Endothelial cell of umbilical vein (primary cell): Measurements from ENCODE around the gene SPTLC3. TPM values are rescaled to one million over a fixed set of nuclear protein-coding genes. Genes with fewer than 3 reads are reported as not detected.

Experiments used
- BruUV-seq: library from RNA; stranded (reverse); fragments of 400-500 nt; replicated peaks from 2 replicates; lab custom pipeline; 2021; lab: Mats Ljungman, UMichigan
- CTCF ChIA-PET: fragments of 300-600, 350-600 bp; sonication (Branson Sonifier 250); formaldehyde crosslinking; loops from one replicate; lab custom pipeline; 2021; ENCODE audit warnings: antibody characterized with exemption, inconsistent platforms; lab: Charles Lee
- POLR2A ChIA-PET: fragments of 300-600, 350-600 bp; sonication (Branson Sonifier 250); formaldehyde crosslinking; loops from one replicate; lab custom pipeline; 2021; ENCODE audit warnings: antibody characterized with exemption, inconsistent platforms; lab: Charles Lee
- DNase-seq: peaks from one replicate; pipeline ENCODE4 v3.0.0-alpha.2; 2011; ENCODE audit warnings: low read depth, low spot score
- FAIRE-seq: peaks from 2 replicates; lab custom pipeline; 2011; peaks lifted over from hg19 to GRCh38; lab: Jason Lieb, UNC
- H2AFZ ChIP-seq: 2 replicates; pipeline ENCODE4 v1.6.0; 2012; ENCODE audit warnings: low read depth, low read length, control low read depth, inconsistent platforms
- H3K27ac ChIP-seq: 2 replicates; pipeline ENCODE4 v1.5.1; 2011; ENCODE audit warnings: low read depth, mild to moderate bottlenecking, control low read depth, low read length, moderate library complexity; ENCODE audit not compliant: insufficient read depth
- H3K27me3 ChIP-seq, 2 experiments: 2 replicates each; pipeline versions ENCODE4 v1.6.0 to v1.6.1; 2011; ENCODE audit warnings: low read length in 2 of 2, mixed read lengths in 1 of 2; ENCODE audit not compliant: control insufficient read depth in 2 of 2, insufficient read depth in 2 of 2
- H3K36me3 ChIP-seq, 2 experiments: 2 replicates in 1 of 2; 3 replicates in 1 of 2; pipeline ENCODE4 v1.5.1; 2011; ENCODE audit warnings: low read length in 2 of 2, mild to moderate bottlenecking in 1 of 2, moderate library complexity in 1 of 2; ENCODE audit not compliant: control insufficient read depth in 2 of 2, insufficient read depth in 2 of 2; ENCODE audit errors: extremely low read depth in 1 of 2
- H3K4me1 ChIP-seq: 3 replicates; pipeline ENCODE4 v1.5.1; 2011; ENCODE audit warnings: mild to moderate bottlenecking, low read length; ENCODE audit not compliant: control insufficient read depth, insufficient read depth; ENCODE audit errors: extremely low read depth
- H3K4me2 ChIP-seq: 2 replicates; pipeline ENCODE4 v1.6.1; 2011; ENCODE audit warnings: low read length, control low read depth, mixed read lengths; ENCODE audit not compliant: insufficient read depth
- H3K4me3 ChIP-seq, 3 experiments: fragments of 200-600 bp in 1 of 3; sonication (generic), shearing (Covaris generic) in 1 of 3; replicated peaks in 1 of 3; 2 replicates each; pipeline ENCODE4 v1.5.1; 2011 to 2016; ENCODE audit warnings: control low read depth in 3 of 3, low read length in 3 of 3, mild to moderate bottlenecking in 2 of 3, inconsistent platforms in 1 of 3, low read depth in 1 of 3, moderate library complexity in 1 of 3; ENCODE audit not compliant: insufficient read depth in 1 of 3
- H3K79me2 ChIP-seq: 2 replicates; pipeline ENCODE4 v1.6.0; 2012; ENCODE audit warnings: low read length, inconsistent platforms; ENCODE audit not compliant: control insufficient read depth, insufficient read depth
- H3K9ac ChIP-seq: replicated peaks from 2 replicates; pipeline ENCODE3; 2011; ENCODE audit warnings: low read length, control low read depth; ENCODE audit not compliant: insufficient read depth; ENCODE audit errors: extremely low read depth
- H3K9me1 ChIP-seq: replicated peaks from 3 replicates; pipeline ENCODE4 v1.6.0; 2011; ENCODE audit warnings: mild to moderate bottlenecking, low read length; ENCODE audit not compliant: control insufficient read depth, insufficient read depth; ENCODE audit errors: extremely low read depth
- H3K9me3 ChIP-seq: replicated peaks from 2 replicates; pipeline ENCODE4 v1.5.1; 2012; ENCODE audit warnings: low read length, inconsistent platforms; ENCODE audit not compliant: control insufficient read depth, insufficient read depth
- H4K20me1 ChIP-seq: replicated peaks from 2 replicates; pipeline ENCODE3; 2011; ENCODE audit warnings: mild to moderate bottlenecking, low read length; ENCODE audit not compliant: control insufficient read depth, insufficient read depth; ENCODE audit errors: extremely low read depth
- EZH2 ChIP-seq: IDR thresholded peaks from 2 replicates; pipeline ENCODE4 v1.6.1; 2012; ENCODE audit warnings: borderline replicate concordance, low read depth, mild to moderate bottlenecking, moderate library complexity, low read length, inconsistent platforms; ENCODE audit not compliant: severe bottlenecking
- FOS ChIP-seq: IDR thresholded peaks from 2 replicates; pipeline ENCODE4 v1.6.1; 2011; ENCODE audit warnings: mild to moderate bottlenecking, low read length, moderate library complexity, borderline replicate concordance; ENCODE audit not compliant: insufficient read depth
- GATA2 ChIP-seq: IDR thresholded peaks from 2 replicates; pipeline ENCODE4 v1.7.0; 2011; ENCODE audit warnings: low read depth, mild to moderate bottlenecking, moderate library complexity, mixed read lengths, low read length; ENCODE audit not compliant: insufficient read length, insufficient read depth
- JUN ChIP-seq: IDR thresholded peaks from 2 replicates; pipeline ENCODE4 v1.6.1; 2011; ENCODE audit warnings: borderline replicate concordance, low read depth; ENCODE audit not compliant: insufficient read length, insufficient read depth
- MYC ChIP-seq: IDR thresholded peaks from one replicate; pipeline ENCODE4 v1.6.1; 2011; ENCODE audit warnings: mild to moderate bottlenecking, low read depth, low read length
- POLR2A ChIP-seq: IDR thresholded peaks from 2 replicates; pipeline ENCODE4 v1.6.1; 2012; ENCODE audit warnings: low read depth, mild to moderate bottlenecking, control low read depth, low read length
- POLR2AphosphoS5 ChIP-seq: IDR thresholded peaks from 2 replicates; pipeline ENCODE4 v1.6.1; 2012; ENCODE audit warnings: low read depth, mild to moderate bottlenecking, control low read depth, low read length, moderate library complexity; ENCODE audit not compliant: insufficient read depth
- dilution Hi-C: fragments of 300-500 bp; cut with MboI; formaldehyde crosslinking; loops from one replicate; pipeline ENCODE4 v1.15.0; 2019; ENCODE audit warnings: low sequenced_read_pairs; ENCODE audit not compliant: extremely low pct_ligation_motif_present
- intact Hi-C: fragments of 100-400 bp; cut with micrococcal nuclease; formaldehyde crosslinking; loops from one replicate; pipeline ENCODE4 v1.10.0; 2022
- polyA plus RNA-seq, 4 experiments: library from polyadenylated mRNA; depleted of rRNA in 3 of 4; stranded (reverse) in 3 of 4; unstranded in 1 of 4; fragments of >200 nt; gene quantifications; 2 replicates each; pipeline versions ENCODE4 v1.2.1 to v1.2.3, GENCODE V29; 2011 to 2012; ENCODE audit warnings: missing spikeins in 1 of 4
- total RNA-seq: library from RNA; stranded (reverse); gene quantifications from 2 replicates; pipeline ENCODE4 v1.2.3, GENCODE V29; 2021
- TF ChIP-seq, protein P1 (sequence below): IDR thresholded peaks from 2 replicates; pipeline ENCODE4 v1.6.1; 2011; ENCODE audit not compliant: insufficient read depth, insufficient read length
- TF ChIP-seq, protein P2 (sequence below), 2 donors: IDR thresholded peaks; 1 replicate in 1 of 2; 2 replicates in 1 of 2; pipeline ENCODE4 v1.5.1; 2011; ENCODE audit warnings: low read length in 2 of 2, mild to moderate bottlenecking in 2 of 2, moderate library complexity in 2 of 2, control low read depth in 1 of 2, inconsistent platforms in 1 of 2, low read depth in 1 of 2; ENCODE audit not compliant: insufficient read depth in 1 of 2; ENCODE audit errors: extremely low read depth in 1 of 2

Gene SPTLC3
- total and polyA plus RNA-seq, 2 donors (not counting 3 experiments of a cell fraction or from before 2014, with no cell fraction given), result 0.29 to 0.35 TPM

- CTCF ChIA-PET, result interaction anchor here (0.9 to 1.2 kb wide), 2 partner anchors 9 to 12 kb away, joined by 3 read pairs; no protein-coding TSS in a partner anchor
- Histone ChIP-seq H3K9me3 (no peaks in the 10 kb centered on the region), H3K27me3 (peaks cover 0 to 3% of the 10 kb centered on the region in 2 experiments), H3K4me1 (no peaks in the 10 kb centered on the region), H4K20me1 (no peaks in the 10 kb centered on the region), H3K9ac (no peak overlapping the region), H3K27ac (no peak overlapping the region), H3K9me1 (no peaks in the 10 kb centered on the region), H3K79me2 (no peaks in the 10 kb centered on the region), H3K36me3 (no peaks in the 10 kb centered on the region), H2AFZ (no peak overlapping the region), H3K4me3 (no peak overlapping the region), H3K4me2 (no peak overlapping the region)
- no TSS peak for BruUV-seq
- no peak for FAIRE-seq
- intact Hi-C loops (no loop called here), dilution Hi-C loops (no loop called here)
- no peak for TF ChIP-seq EZH2
- no peak for TF ChIP-seq JUN
- TF ChIP-seq GATA2, result no peak
- no peak for TF ChIP-seq POLR2AphosphoS5
- TF ChIP-seq, protein P1, sequence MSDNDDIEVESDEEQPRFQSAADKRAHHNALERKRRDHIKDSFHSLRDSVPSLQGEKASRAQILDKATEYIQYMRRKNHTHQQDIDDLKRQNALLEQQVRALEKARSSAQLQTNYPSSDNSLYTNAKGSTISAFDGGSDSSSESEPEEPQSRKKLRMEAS, result no peak
- no peak for DNase-seq
- POLR2A ChIA-PET, result no interaction called here
These were observed 81.2 kb downstream of the SPTLC3 start for GRCh38 chr20:13089950-13090469.

DNA sequence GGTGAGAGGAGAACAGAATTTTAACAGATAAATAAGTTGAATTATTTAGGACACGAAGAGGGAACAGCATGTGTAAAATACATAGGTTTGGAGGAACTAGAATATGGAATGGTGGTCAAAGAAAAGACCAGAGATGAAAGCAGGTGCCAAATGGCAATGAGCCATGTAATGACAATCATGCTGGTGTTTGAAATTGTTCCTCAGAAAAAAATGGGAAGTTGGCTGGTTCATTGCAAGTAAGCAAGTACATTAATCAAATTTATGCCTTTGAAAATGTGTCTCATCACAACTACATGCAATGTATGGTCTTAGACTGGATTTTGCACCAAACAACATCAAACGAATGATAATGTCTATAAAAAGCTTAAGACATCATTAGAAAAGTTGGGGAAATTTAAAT, 83.3 kb downstream of the SPTLC3 start:
- FAIRE-seq, result no peak
- no TSS peak for BruUV-seq
- intact Hi-C loops, result no loop called here
- no peak for TF ChIP-seq GATA2
- TF ChIP-seq MYC, result no peak
- TF ChIP-seq JUN, result no peak
- TF ChIP-seq POLR2A, result no peak
- TF ChIP-seq, protein P1, result no peak
- no peak for TF ChIP-seq POLR2AphosphoS5
- TF ChIP-seq FOS, result no peak
- TF ChIP-seq, protein P2, sequence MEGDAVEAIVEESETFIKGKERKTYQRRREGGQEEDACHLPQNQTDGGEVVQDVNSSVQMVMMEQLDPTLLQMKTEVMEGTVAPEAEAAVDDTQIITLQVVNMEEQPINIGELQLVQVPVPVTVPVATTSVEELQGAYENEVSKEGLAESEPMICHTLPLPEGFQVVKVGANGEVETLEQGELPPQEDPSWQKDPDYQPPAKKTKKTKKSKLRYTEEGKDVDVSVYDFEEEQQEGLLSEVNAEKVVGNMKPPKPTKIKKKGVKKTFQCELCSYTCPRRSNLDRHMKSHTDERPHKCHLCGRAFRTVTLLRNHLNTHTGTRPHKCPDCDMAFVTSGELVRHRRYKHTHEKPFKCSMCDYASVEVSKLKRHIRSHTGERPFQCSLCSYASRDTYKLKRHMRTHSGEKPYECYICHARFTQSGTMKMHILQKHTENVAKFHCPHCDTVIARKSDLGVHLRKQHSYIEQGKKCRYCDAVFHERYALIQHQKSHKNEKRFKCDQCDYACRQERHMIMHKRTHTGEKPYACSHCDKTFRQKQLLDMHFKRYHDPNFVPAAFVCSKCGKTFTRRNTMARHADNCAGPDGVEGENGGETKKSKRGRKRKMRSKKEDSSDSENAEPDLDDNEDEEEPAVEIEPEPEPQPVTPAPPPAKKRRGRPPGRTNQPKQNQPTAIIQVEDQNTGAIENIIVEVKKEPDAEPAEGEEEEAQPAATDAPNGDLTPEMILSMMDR (IDR thresholded peaks at IDR 0.05; ENCODE audit: extremely low read depth in 1 of 2, insufficient read depth in 1 of 2, low read depth in 1 of 2, low read length in 2 of 2), result no peak
- no peak for TF ChIP-seq EZH2
- H2AFZ ChIP-seq, result no peak overlapping the region
- dilution Hi-C loops, result no loop called here
- H3K27me3 ChIP-seq, result peaks cover 0 to 3% of the 10 kb centered on the region in 2 experiments
- H3K36me3 ChIP-seq, result no peaks in the 10 kb centered on the region
- no peaks in the 10 kb centered on the region for H3K9me1 ChIP-seq
- no peaks in the 10 kb centered on the region for H3K4me1 ChIP-seq
- H4K20me1 ChIP-seq, result no peaks in the 10 kb centered on the region
- no peaks in the 10 kb centered on the region for H3K9me3 ChIP-seq
- no peak overlapping the region for H3K4me3 ChIP-seq
- ChIA-PET POLR2A (no interaction called here), CTCF (interaction anchor here (1.3 to 1.4 kb wide), 2 partner anchors 9 to 122 kb away, joined by 3 read pairs; no protein-coding TSS in a partner anchor)
- DNase-seq, result no peak
- no peak overlapping the region for H3K9ac ChIP-seq
- H3K27ac ChIP-seq, result no peak overlapping the region
- H3K79me2 ChIP-seq, result no peaks in the 10 kb centered on the region
- no peak overlapping the region for H3K4me2 ChIP-seq
